Sigmoid colon (tissue), 4 donors: ENCODE measurements around the gene TUBB8.

Experiments used
- EP300 ChIP-seq, 4 donors: sonication (generic); formaldehyde crosslinking; IDR thresholded peaks; one replicate each; pipeline ENCODE4 v1.6.1; 2017; ENCODE audit warnings: antibody characterized with exemption in 4 of 4
- POLR2AphosphoS5 ChIP-seq, 4 donors: sonication (generic); formaldehyde crosslinking; IDR thresholded peaks; one replicate each; pipeline ENCODE4 v1.6.1; 2017; ENCODE audit warnings: antibody characterized with exemption in 4 of 4
- TF ChIP-seq, protein P1 (sequence below), 4 experiments: fragments of 450-650 bp in 3 of 4; fragments of 200-600 bp in 1 of 4; IDR thresholded peaks; one replicate each; pipeline ENCODE4 v1.5.1; 2016 to 2019; ENCODE audit warnings: antibody characterized with exemption in 4 of 4, mild to moderate bottlenecking in 3 of 4, moderate library complexity in 2 of 4

DNA sequence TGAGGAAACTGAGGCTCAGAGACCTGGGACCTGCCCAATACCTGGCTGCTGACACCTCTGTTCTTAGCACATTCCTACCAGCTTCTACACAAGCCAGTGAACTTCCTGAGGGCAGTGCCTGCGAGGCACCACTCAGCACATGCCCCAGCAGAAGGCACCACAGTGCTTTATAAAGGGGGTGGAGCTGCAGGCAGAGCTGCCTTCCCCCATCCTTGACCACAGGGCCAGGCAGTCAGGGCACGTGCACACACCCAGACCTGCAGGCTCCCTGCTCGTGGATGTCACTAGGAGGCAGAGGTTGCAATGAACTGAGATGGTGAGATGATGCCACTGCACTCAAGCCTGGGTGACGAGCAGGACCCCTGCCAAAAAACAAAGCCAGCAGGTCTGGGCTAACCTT, 39.2 kb upstream of the TUBB8 start:
- no peak for TF ChIP-seq POLR2AphosphoS5 (IDR thresholded peaks at IDR 0.05)
- TF ChIP-seq, protein P1, sequence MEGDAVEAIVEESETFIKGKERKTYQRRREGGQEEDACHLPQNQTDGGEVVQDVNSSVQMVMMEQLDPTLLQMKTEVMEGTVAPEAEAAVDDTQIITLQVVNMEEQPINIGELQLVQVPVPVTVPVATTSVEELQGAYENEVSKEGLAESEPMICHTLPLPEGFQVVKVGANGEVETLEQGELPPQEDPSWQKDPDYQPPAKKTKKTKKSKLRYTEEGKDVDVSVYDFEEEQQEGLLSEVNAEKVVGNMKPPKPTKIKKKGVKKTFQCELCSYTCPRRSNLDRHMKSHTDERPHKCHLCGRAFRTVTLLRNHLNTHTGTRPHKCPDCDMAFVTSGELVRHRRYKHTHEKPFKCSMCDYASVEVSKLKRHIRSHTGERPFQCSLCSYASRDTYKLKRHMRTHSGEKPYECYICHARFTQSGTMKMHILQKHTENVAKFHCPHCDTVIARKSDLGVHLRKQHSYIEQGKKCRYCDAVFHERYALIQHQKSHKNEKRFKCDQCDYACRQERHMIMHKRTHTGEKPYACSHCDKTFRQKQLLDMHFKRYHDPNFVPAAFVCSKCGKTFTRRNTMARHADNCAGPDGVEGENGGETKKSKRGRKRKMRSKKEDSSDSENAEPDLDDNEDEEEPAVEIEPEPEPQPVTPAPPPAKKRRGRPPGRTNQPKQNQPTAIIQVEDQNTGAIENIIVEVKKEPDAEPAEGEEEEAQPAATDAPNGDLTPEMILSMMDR (IDR thresholded peaks at IDR 0.05), result no peak
- TF ChIP-seq EP300 (IDR thresholded peaks at IDR 0.05), result no peak
